HG03457 (cell line): ENCODE data around the gene R3HCC1L.

ENCODE experiments used
- ATAC-seq: cut with Tn5 transposase; IDR thresholded peaks from one replicate; pipeline ENCODE4 v1.9.1; 2021; ENCODE audit warnings: moderate number of reproducible peaks; ENCODE audit not compliant: unreplicated experiment

Gene R3HCC1L

DNA sequence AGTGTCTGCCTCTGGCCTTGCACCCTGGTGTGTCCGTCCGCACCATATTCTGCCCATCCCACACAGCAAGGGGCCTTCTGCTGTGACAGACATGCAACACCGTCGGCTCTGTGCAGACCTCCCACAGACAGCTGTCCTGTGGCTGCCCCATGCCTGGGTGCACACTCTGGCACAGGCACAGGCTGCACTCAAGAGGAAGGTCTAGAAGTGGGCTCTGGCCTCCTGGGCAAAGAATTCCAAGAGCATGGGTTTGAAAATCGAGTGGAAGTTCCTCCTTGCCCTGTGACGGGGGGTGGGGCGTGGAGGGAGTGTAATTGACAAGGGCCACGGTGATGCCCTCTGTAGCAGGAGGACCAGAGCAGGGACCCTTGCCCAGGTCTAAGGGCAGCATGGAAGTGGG, 137.8 kb downstream of the R3HCC1L start:
- no peak for ATAC-seq

DNA sequence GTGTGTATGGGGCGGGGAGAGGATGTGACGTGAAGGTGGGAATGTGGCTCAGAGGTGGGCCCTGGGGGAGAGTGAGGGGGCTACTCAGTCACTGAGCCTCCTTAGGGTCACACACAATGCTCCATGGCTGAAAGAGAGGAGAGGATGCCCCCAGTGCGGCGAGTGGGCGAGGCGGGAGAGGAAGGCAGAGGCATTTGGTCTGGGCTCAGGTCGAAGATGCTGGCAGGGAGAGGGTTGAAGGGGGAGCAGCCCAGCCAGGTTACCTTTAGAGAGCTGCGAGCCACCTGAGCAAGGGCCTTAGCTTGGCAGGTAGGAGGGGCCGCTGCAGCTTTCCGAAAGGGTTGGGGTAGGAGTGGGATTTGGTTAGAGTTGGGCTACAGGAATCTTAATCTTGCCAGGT, 138.2 kb downstream of the R3HCC1L start:
- no peak for ATAC-seq

GRCh38 chr10:98273057-98273850, 138.8 kb downstream of the R3HCC1L start:
- no peak for ATAC-seq

DNA sequence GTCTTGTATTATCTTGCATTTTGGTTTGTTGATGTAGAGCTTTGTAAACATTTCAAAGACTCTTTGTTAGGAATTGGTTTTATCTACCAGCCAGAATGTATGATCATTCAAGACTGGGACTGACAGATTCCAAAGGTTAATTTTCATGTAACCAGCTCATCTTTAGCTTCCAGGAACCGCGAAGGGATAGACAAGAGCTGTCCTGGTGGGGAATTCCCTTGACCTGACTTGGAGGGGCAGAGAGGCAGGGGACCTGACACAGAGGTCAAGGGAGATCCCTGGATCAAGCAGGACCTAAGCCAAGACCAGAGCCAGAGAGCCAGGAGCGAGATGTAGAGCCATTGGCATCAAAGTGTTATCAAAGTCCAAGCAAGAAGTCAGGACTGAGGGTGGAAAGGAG, 140.1 kb downstream of the R3HCC1L start:
- ATAC-seq = no peak

DNA sequence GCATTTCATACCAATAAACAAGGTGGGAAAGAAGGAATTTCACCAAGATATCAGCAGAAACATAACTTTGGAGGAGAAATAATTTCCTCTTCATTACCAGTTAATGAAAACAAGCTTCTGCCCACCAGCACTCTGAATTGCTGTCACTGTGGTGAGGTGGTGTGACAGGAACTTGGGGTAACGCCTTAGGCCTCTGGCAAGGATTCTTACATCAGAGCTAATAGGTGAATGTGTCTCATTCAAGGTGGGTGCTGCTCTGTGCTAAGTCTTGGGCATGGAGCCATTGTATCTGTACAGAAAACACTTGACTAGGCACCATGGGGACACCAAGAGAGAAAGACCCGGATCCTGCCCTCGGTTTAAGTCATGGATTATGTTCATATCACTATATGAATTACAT, 141.9 kb downstream of the R3HCC1L start:
- no peak for ATAC-seq

- ATAC-seq = no peak
Measured at GRCh38 chr10:98285416-98285815, 151.0 kb downstream of the R3HCC1L start.

DNA sequence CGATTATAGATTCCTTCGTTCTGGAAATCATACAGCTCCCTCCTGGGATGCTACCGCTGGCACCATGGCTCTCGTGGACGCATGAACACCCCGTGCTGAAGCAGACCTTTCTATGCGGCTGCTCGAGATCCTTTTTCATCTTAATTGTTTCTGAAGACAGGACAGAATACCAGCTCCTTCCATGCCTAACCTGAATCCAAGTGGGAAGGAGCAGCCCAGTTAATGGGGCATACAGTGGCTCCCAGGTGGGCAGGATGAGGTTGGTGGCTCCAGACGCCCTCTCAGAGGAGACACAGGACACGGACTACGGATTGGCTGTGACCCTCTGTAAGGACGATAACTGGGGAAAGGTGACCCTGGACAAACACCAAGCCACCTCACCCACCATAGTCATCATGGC, 152.0 kb downstream of the R3HCC1L start:
- no peak for ATAC-seq

DNA sequence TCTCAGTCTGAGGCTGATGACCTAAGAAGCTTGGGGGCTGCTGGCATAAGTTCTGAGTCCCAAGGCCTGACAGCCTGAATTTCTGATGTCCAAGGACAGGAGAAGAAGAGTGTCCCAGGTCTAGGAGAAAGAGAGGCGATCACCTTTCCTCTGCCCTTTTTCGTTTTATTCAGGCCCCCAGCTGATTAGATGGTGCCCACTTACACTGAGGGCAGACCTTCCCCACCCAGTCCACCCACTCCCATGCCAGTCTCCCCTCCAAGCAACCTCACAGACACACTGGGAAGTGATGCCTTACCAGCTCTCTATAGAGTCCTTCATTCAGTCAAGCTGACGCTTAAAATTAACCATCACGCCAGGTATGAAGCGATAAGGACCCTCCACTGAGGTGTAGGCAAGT, 152.9 kb downstream of the R3HCC1L start:
- no peak for ATAC-seq

DNA sequence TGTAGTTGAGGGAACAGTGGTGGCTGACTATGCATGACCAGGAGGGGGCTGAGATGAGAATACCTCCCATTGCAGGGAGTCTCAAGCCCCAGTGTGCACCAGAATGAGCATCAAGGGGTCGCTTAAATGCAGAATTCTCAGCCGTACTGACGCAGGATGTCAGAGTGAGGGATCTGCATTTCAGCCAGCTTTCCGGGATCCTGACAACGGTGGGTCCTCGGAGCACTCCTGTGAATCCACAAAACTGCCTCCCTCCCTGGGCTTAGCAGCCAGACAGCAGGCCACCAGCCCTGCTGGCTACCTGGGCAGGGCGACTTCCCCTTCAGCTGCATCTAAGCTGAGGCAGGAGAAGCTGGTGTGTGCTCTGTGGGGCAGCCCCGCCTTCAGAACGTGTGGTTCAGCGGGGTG, 155.3 kb downstream of the R3HCC1L start:
- no peak for ATAC-seq

DNA sequence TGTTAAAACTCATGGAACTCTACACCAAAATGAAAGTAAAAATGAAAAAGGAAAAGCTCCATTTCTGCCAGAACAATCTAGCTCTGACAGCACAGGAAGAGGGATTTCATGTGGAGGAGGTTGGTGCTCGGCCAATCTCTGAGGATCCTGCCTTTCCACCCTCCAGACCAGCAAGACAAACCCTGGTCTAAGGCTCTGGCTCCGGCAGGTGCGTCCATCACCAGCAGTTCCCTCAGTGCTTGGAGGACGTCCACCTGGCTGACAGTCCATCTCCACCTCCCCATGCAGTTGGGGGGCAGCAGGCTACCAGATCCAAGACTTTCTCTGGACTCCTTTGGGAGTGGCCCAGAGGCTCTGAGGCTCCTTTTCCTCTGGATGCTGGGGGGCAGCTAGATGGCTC, 158.5 kb downstream of the R3HCC1L start:
- no peak for ATAC-seq

GRCh38 chr10:98293550-98294269, 159.3 kb downstream of the R3HCC1L start:
- no peak for ATAC-seq

DNA sequence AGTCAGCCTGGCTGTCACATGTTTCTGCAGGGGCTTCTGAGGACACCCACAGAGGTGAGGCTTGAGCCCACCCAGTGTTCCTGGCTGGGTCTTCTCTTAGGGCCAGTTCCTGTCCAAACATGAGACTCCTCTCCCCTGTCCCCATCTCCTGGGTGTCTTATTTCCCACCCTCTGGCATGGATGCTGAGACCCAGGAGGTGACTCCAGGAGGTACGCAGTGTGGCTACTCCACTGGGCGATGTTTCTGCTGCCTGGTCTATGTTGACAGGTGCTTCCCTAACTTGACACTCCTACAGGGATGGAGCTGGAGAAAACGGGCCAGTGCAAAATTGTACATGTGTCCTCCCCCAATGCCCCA, 159.8 kb downstream of the R3HCC1L start:
- no peak for ATAC-seq
